ENCODE results near the gene PRKG1. TPM values are rescaled to one million over a fixed set of nuclear protein-coding genes. Genes with fewer than 3 reads are reported as not detected.

The PRKG1 gene
- total and polyA plus RNA-seq, 2 donors from 2014 or later = 3.6 to 14.8 TPM

DNA sequence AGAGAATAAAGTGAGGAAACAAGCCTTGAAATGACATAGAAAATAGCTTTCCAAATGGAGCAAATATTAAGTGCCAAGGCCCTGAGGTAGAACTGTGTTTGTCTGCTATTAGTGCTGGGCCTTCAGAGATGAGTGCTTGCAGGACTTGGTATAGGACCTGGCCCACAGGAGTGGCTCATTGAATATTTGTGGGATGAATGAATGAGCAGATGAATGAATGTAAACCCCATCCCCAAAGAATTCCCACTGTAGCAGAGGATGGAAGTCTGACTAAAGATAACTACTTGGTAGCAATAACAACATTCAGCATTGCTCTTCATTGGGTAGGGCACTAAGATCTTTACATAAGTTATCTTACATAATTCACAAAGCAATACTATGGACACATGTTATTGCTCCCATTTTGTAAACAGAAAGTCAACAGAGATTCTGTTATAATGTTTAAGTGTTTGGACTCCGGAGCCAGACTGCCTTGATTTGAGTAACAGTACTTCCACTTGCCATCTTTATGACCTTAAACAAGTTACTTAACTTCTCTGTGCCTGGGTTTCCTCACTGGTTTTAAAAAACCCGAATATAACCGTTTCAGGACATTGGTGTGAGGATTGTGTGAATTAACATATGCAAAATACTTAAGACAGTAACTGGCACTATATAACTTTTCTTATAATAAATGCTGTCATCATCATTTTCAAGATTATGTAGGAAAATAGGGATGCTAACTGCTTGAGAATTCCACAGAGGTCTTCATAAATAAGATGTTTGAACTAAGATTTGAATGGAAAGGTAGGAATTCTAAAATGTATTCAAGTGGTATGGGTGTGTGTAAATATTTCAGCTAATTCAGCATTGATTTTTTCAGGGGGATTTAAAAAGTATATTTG lies 141.9 kb downstream of the PRKG1 start:
- H3K4me1 ChIP-seq (ENCODE audit: control insufficient read depth in 2 of 3, insufficient read depth in 2 of 3, low read depth in 1 of 3, low read length in 3 of 3) = no peaks in the 10 kb centered on the region
- no peak for DNase-seq
- H3K27ac ChIP-seq (ENCODE audit: low read depth in 2 of 2, low read length in 2 of 2) = no peak overlapping the region
- H3K36me3 ChIP-seq (ENCODE audit: control insufficient read depth in 2 of 3, insufficient read depth in 3 of 3, low read length in 3 of 3) = no peaks in the 10 kb centered on the region
- no peak for FAIRE-seq
- H3K4me3 ChIP-seq (ENCODE audit: low read length in 3 of 3) = no peak overlapping the region
- H3K9ac ChIP-seq (ENCODE audit: low read length in 3 of 3) = no peak overlapping the region
- intact Hi-C loops (cut with DNase I) = no loop called here
- no peaks in the 10 kb centered on the region for H3K27me3 ChIP-seq (ENCODE audit: control insufficient read depth, insufficient read depth, low read length)
- TF ChIP-seq CTCF (IDR thresholded peaks at IDR 0.05; ENCODE audit: borderline replicate concordance, extremely low read depth, insufficient read depth) = no peak
- no peaks in the 10 kb centered on the region for H3K9me3 ChIP-seq (ENCODE audit: control insufficient read depth in 2 of 3, insufficient read depth in 1 of 3, low read length in 3 of 3)

- TF ChIP-seq CTCF (IDR thresholded peaks at IDR 0.05; ENCODE audit: borderline replicate concordance, extremely low read depth, insufficient read depth) = no peak
- Histone ChIP-seq H3K9me3 (ENCODE audit: control insufficient read depth in 2 of 3, insufficient read depth in 1 of 3, low read length in 3 of 3) (no peaks in the 10 kb centered on the region), H3K36me3 (ENCODE audit: control insufficient read depth in 2 of 3, insufficient read depth in 3 of 3, low read length in 3 of 3) (no peaks in the 10 kb centered on the region), H3K4me3 (ENCODE audit: low read length in 3 of 3) (no peak overlapping the region), H3K9ac (ENCODE audit: low read length in 3 of 3) (no peak overlapping the region), H3K27ac (ENCODE audit: low read depth in 2 of 2, low read length in 2 of 2) (no peak overlapping the region), H3K4me1 (ENCODE audit: control insufficient read depth in 2 of 3, insufficient read depth in 2 of 3, low read depth in 1 of 3, low read length in 3 of 3) (no peaks in the 10 kb centered on the region), H3K27me3 (ENCODE audit: control insufficient read depth, insufficient read depth, low read length) (no peaks in the 10 kb centered on the region)
- DNase-seq (no peak), FAIRE-seq (no peak)
- intact Hi-C loops (cut with DNase I) = no loop called here
These were observed 143.2 kb downstream of the PRKG1 start for GRCh38 chr10:51217505-51217904.

DNA sequence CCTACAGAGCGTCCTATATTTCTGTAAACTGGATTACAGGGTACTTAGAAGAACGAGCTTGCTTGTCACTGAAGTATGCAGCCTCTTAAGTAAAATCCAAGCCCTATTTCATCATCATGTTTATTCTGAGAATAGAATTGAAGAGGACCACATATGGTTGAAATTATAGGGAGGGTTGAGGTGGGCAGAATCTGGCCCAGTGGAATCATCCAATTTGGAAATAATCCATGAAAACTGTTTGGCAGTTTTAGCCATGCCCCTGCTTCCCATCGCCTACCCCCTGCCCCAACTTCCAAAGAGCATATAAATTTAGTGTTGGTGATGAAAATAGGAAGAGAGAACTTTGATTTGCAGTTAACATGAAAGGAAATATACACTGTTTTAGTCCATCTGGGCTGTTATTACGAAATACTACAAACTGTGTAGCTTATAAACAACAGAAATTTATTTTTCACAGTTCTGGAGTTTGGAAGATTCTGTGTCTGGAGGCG lies 150.4 kb downstream of the PRKG1 start:
- FAIRE-seq (no peak), DNase-seq (no peak)
- Histone ChIP-seq H3K27ac (ENCODE audit: low read depth in 2 of 2, low read length in 2 of 2) (no peak overlapping the region), H3K4me3 (ENCODE audit: low read length in 3 of 3) (no peak overlapping the region), H3K4me1 (ENCODE audit: control insufficient read depth in 2 of 3, insufficient read depth in 2 of 3, low read depth in 1 of 3, low read length in 3 of 3) (peaks cover 0 to 3% (median 3%) of the 10 kb centered on the region in 3 donors), H3K9ac (ENCODE audit: low read length in 3 of 3) (no peak overlapping the region), H3K9me3 (ENCODE audit: control insufficient read depth in 2 of 3, insufficient read depth in 1 of 3, low read length in 3 of 3) (no peaks in the 10 kb centered on the region), H3K36me3 (ENCODE audit: control insufficient read depth in 2 of 3, insufficient read depth in 3 of 3, low read length in 3 of 3) (no peaks in the 10 kb centered on the region), H3K27me3 (ENCODE audit: control insufficient read depth, insufficient read depth, low read length) (no peaks in the 10 kb centered on the region)
- intact Hi-C loops (cut with DNase I) = no loop called here
- TF ChIP-seq CTCF (IDR thresholded peaks at IDR 0.05; ENCODE audit: borderline replicate concordance, extremely low read depth, insufficient read depth) = no peak
